H1 (cell line): ENCODE data around the gene OLIG2. TPM values are rescaled to one million over a fixed set of nuclear protein-coding genes. Genes with fewer than 3 reads are reported as not detected.

ENCODE experiments used
- CTCF ChIA-PET: fragments of 300-600 bp; sonication (Branson Sonifier 250); formaldehyde crosslinking; loops from one replicate; lab custom pipeline; 2021; ENCODE audit not compliant: partially characterized antibody; lab: Charles Lee
- POLR2A ChIA-PET: fragments of 300-600 bp; sonication (Branson Sonifier 250); formaldehyde crosslinking; loops from one replicate; lab custom pipeline; 2021; ENCODE audit warnings: inconsistent platforms; ENCODE audit not compliant: partially characterized antibody; lab: Charles Lee
- DNase-seq, 2 experiments: peaks; one replicate each; pipeline versions ENCODE4 v3.0.0 to v3.0.0-alpha.2; 2010 to 2022; ENCODE audit warnings: low spot score in 2 of 2, low read depth in 1 of 2, mixed read lengths in 1 of 2
- FAIRE-seq: peaks from 2 replicates; lab custom pipeline; 2011; peaks lifted over from hg19 to GRCh38; lab: Jason Lieb, UNC
- H2AFZ ChIP-seq: 2 replicates; pipeline ENCODE4 v1.8.1; 2012; ENCODE audit warnings: low read length, inconsistent platforms
- H2AK5ac ChIP-seq: 2 replicates; pipeline ENCODE4 v1.6.1; 2013; ENCODE audit warnings: low read depth, low read length
- H2BK120ac ChIP-seq: replicated peaks from 2 replicates; pipeline ENCODE3; 2013; ENCODE audit warnings: low read depth, low read length, inconsistent platforms
- H2BK12ac ChIP-seq: 2 replicates; pipeline ENCODE4 v1.6.1; 2013; ENCODE audit warnings: low read depth, low read length
- H2BK15ac ChIP-seq: 2 replicates; pipeline ENCODE4 v1.6.1; 2013; ENCODE audit warnings: low read length
- H2BK20ac ChIP-seq: 2 replicates; pipeline ENCODE4 v1.6.1; 2013; ENCODE audit warnings: low read length
- H2BK5ac ChIP-seq: 2 replicates; pipeline ENCODE4 v1.6.1; 2013; ENCODE audit warnings: low read depth, low read length
- H3K14ac ChIP-seq: 2 replicates; pipeline ENCODE4 v1.6.1; 2013; ENCODE audit warnings: inconsistent platforms; ENCODE audit not compliant: insufficient read length
- H3K18ac ChIP-seq: 2 replicates; pipeline ENCODE4 v1.6.1; 2013; ENCODE audit warnings: low read length; ENCODE audit errors: extremely low read depth
- H3K23ac ChIP-seq: 2 replicates; pipeline ENCODE4 v1.6.1; 2013; ENCODE audit warnings: inconsistent platforms; ENCODE audit not compliant: insufficient read length
- H3K23me2 ChIP-seq: 2 replicates; pipeline ENCODE4 v1.6.1; 2013; ENCODE audit warnings: low read depth, low read length
- H3K27ac ChIP-seq: 2 replicates; pipeline ENCODE4 v1.6.1; 2011; ENCODE audit warnings: low read depth, low read length, inconsistent platforms
- H3K27me3 ChIP-seq, 4 experiments: replicated peaks in 1 of 4; 1 replicate in 1 of 4; 2 replicates in 3 of 4; pipeline versions ENCODE4 v1.6.1 to v1.8.1; 2011 to 2013; ENCODE audit warnings: low read length in 3 of 4, mild to moderate bottlenecking in 3 of 4, inconsistent platforms in 2 of 4, mixed read lengths in 2 of 4, moderate library complexity in 1 of 4; ENCODE audit not compliant: control insufficient read depth in 3 of 4, insufficient read depth in 3 of 4; ENCODE audit errors: extremely low read depth in 1 of 4
- H3K36me3 ChIP-seq, 4 experiments: 2 replicates each; pipeline versions ENCODE4 v1.6.1 to v1.8.1; 2011 to 2013; ENCODE audit warnings: mild to moderate bottlenecking in 4 of 4, low read length in 3 of 4, moderate library complexity in 2 of 4, control low read depth in 1 of 4, inconsistent platforms in 1 of 4; ENCODE audit not compliant: insufficient read depth in 4 of 4, control insufficient read depth in 2 of 4
- H3K4ac ChIP-seq: replicated peaks from 2 replicates; pipeline ENCODE3; 2013; ENCODE audit warnings: low read length, low read depth, mixed read lengths, inconsistent platforms; ENCODE audit not compliant: insufficient read length
- H3K4me1 ChIP-seq, 4 experiments: replicated peaks in 1 of 4; 1 replicate in 1 of 4; 2 replicates in 3 of 4; pipeline versions ENCODE4 v1.6.1 to v1.8.1; 2011 to 2013; ENCODE audit warnings: low read length in 3 of 4, inconsistent platforms in 2 of 4, mixed read lengths in 1 of 4; ENCODE audit not compliant: insufficient read depth in 4 of 4, control insufficient read depth in 3 of 4
- H3K4me2 ChIP-seq, 2 experiments: 2 replicates each; pipeline versions ENCODE4 v1.6.1 to v1.8.1; 2011 to 2013; ENCODE audit warnings: low read depth in 2 of 2, low read length in 2 of 2, control low read depth in 1 of 2, inconsistent platforms in 1 of 2, mild to moderate bottlenecking in 1 of 2; ENCODE audit not compliant: insufficient read depth in 1 of 2
- H3K4me3 ChIP-seq, 4 experiments: fragments of 200-600, 300-600 bp in 1 of 4; sonication (generic), shearing (Covaris generic), sonication (Bioruptor Twin) in 1 of 4; 2 replicates each; pipeline versions ENCODE4 v1.5.1 to v1.8.1; 2011 to 2016; ENCODE audit warnings: low read length in 4 of 4, low read depth in 3 of 4, control low read depth in 2 of 4, inconsistent platforms in 2 of 4, mild to moderate bottlenecking in 2 of 4, mixed read lengths in 1 of 4, moderate library complexity in 1 of 4; ENCODE audit not compliant: insufficient read depth in 2 of 4; ENCODE audit errors: extremely low read depth in 1 of 4
- H3K56ac ChIP-seq: replicated peaks from 2 replicates; pipeline ENCODE3; 2013; ENCODE audit warnings: low read depth, mild to moderate bottlenecking, mixed read lengths, low read length, inconsistent platforms; ENCODE audit not compliant: insufficient read length
- H3K79me1 ChIP-seq: 2 replicates; pipeline ENCODE4 v1.6.1; 2013; ENCODE audit warnings: low read depth, low read length, control low read depth
- H3K79me2 ChIP-seq, 2 experiments: 2 replicates each; pipeline versions ENCODE4 v1.6.1 to v1.8.1; 2012 to 2013; ENCODE audit warnings: low read length in 2 of 2, mild to moderate bottlenecking in 2 of 2, inconsistent platforms in 1 of 2; ENCODE audit not compliant: insufficient read depth in 2 of 2, control insufficient read depth in 1 of 2
- H3K9ac ChIP-seq, 4 experiments: replicated peaks in 1 of 4; 1 replicate in 1 of 4; 2 replicates in 3 of 4; pipeline versions ENCODE4 v1.6.1 to v1.8.1; 2011 to 2013; ENCODE audit warnings: low read depth in 3 of 4, low read length in 3 of 4, control low read depth in 2 of 4, mild to moderate bottlenecking in 2 of 4, moderate library complexity in 2 of 4, inconsistent platforms in 1 of 4; ENCODE audit errors: extremely low read depth in 1 of 4
- H3K9me3 ChIP-seq, 2 experiments: 2 replicates each; pipeline versions ENCODE4 v1.6.1 to v1.8.1; 2012 to 2013; ENCODE audit warnings: mild to moderate bottlenecking in 2 of 2, moderate library complexity in 2 of 2, control low read depth in 1 of 2, inconsistent platforms in 1 of 2, low read depth in 1 of 2, low read length in 1 of 2, mixed read lengths in 1 of 2; ENCODE audit not compliant: insufficient read depth in 2 of 2
- H4K20me1 ChIP-seq, 2 experiments: replicated peaks in 1 of 2; 2 replicates each; pipeline versions ENCODE3 to v1.8.1; 2011 to 2013; ENCODE audit warnings: inconsistent platforms in 2 of 2, low read length in 2 of 2, mild to moderate bottlenecking in 1 of 2; ENCODE audit not compliant: insufficient read depth in 2 of 2, control insufficient read depth in 1 of 2
- H4K5ac ChIP-seq: 2 replicates; pipeline ENCODE4 v1.6.1; 2013; ENCODE audit warnings: low read length, low read depth, mixed read lengths, inconsistent platforms; ENCODE audit not compliant: insufficient read length
- H4K8ac ChIP-seq: 2 replicates; pipeline ENCODE4 v1.8.0; 2013; ENCODE audit warnings: mild to moderate bottlenecking, moderate library complexity, low read length, inconsistent platforms; ENCODE audit not compliant: insufficient read depth; ENCODE audit errors: extremely low read depth
- H4K91ac ChIP-seq: replicated peaks from 2 replicates; pipeline ENCODE3; 2013; ENCODE audit warnings: low read length, mixed read lengths, inconsistent platforms; ENCODE audit not compliant: insufficient read length
- ASH2L ChIP-seq: fragments of 200-600, 300-600 bp; sonication (generic); IDR thresholded peaks from one replicate; pipeline ENCODE4 v1.7.1; 2017; ENCODE audit warnings: low read length
- CTBP2 ChIP-seq: IDR thresholded peaks from 2 replicates; pipeline ENCODE4 v1.7.0; 2011; ENCODE audit warnings: borderline replicate concordance, mild to moderate bottlenecking, moderate library complexity, mixed read lengths, low read length; ENCODE audit not compliant: insufficient read depth, insufficient read length
- CTCF ChIP-seq, 3 experiments: IDR thresholded peaks; 1 replicate in 2 of 3; 2 replicates in 1 of 3; pipeline versions ENCODE4 v1.5.1 to v1.6.1; 2011; ENCODE audit warnings: low read length in 3 of 3, mild to moderate bottlenecking in 3 of 3, inconsistent platforms in 2 of 3, low read depth in 1 of 3, moderate library complexity in 1 of 3; ENCODE audit not compliant: insufficient read depth in 1 of 3; ENCODE audit errors: control extremely low read depth in 1 of 3
- POLR2AphosphoS5 ChIP-seq: IDR thresholded peaks from 2 replicates; pipeline ENCODE4 v1.6.1; 2011; ENCODE audit warnings: low read depth, low read length
- POU5F1 ChIP-seq: IDR thresholded peaks from 2 replicates; pipeline ENCODE4 v1.6.1; 2011; ENCODE audit warnings: low read depth, mild to moderate bottlenecking, low read length, moderate library complexity
- SAP30 ChIP-seq: fragments of 300-600 bp; sonication (generic); IDR thresholded peaks from 2 replicates; pipeline ENCODE4 v1.7.1; 2012; ENCODE audit warnings: low read length, moderate library complexity, mild to moderate bottlenecking, inconsistent platforms; ENCODE audit not compliant: insufficient read depth, insufficient replicate concordance
- SP4 ChIP-seq: IDR thresholded peaks from 2 replicates; pipeline ENCODE4 v1.6.1; 2012; ENCODE audit warnings: low read length, inconsistent platforms
- YY1 ChIP-seq: IDR thresholded peaks from 2 replicates; pipeline ENCODE4 v1.6.1; 2011; ENCODE audit warnings: low read depth, mild to moderate bottlenecking, low read length
- WGBS, 2 experiments: shearing (Covaris generic) in 1 of 2; methylation state at CpG; one replicate each; pipeline versions ENCODE4 v1.1.6 to v1.1.7; 2013 to 2015; ENCODE audit warnings: low lambda C conversion rate in 2 of 2, mixed read lengths in 2 of 2, inconsistent platforms in 1 of 2, low coverage in 1 of 2, missing lambda C conversion rate in 1 of 2; ENCODE audit not compliant: insufficient replicate concordance in 2 of 2, insufficient coverage in 1 of 2, insufficient read length in 1 of 2; ENCODE audit errors: extremely low coverage in 1 of 2, missing lambda C conversion rate in 1 of 2; 5-methylcytosine and 5-hydroxymethylcytosine counted together
- polyA plus RNA-seq, 7 experiments: library from polyadenylated mRNA; depleted of rRNA in 3 of 7; stranded (reverse) in 5 of 7; unstranded in 2 of 7; fragments of >200 nt in 5 of 7; fragments of 200-250 nt in 2 of 7; gene quantifications; 1 replicate in 5 of 7; 2 replicates in 1 of 7; 4 replicates in 1 of 7; pipeline versions ENCODE4 v1.2.1 to v1.2.3, GENCODE V29; 2011 to 2013; ENCODE audit warnings: missing spikeins in 2 of 7, mixed read lengths in 2 of 7
- total RNA-seq: library from RNA; stranded (reverse); fragmentation: NEBNext Ultra II Directional; extraction: Animal tissue kit (Norgen Biotek cat#: 25700); gene quantifications from 2 replicates; pipeline ENCODE4 v1.2.1, GENCODE V29; 2021

Gene OLIG2
- total and polyA plus RNA-seq, 2 of the 8 experiments (the other 6 are each of a cell fraction or from before 2014, with no cell fraction given) = 0.79 TPM; not detected in 1

- no peak overlapping the region for H3K4me2 ChIP-seq
- H2BK20ac ChIP-seq = no peak overlapping the region
- no peak overlapping the region for H4K91ac ChIP-seq
- no peak overlapping the region for H3K27ac ChIP-seq
- H3K27me3 ChIP-seq = peaks cover 0 to 4% (median 1%) of the 10 kb centered on the region in 4 experiments; a peak in 3 of 7 replicates
- no peaks in the 10 kb centered on the region for H3K9me3 ChIP-seq
- H4K8ac ChIP-seq = no peak overlapping the region
- no peak overlapping the region for H2BK5ac ChIP-seq
- no peak overlapping the region for H3K4ac ChIP-seq
- H3K79me1 ChIP-seq = no peaks in the 10 kb centered on the region
- H2AFZ ChIP-seq = peak overlapping the region; percentile 77; the same call in 1 of the 2 replicates
- H4K20me1 ChIP-seq = no peaks in the 10 kb centered on the region
- H3K36me3 ChIP-seq = no peaks in the 10 kb centered on the region
- TF ChIP-seq YY1 = no peak
- no peak for TF ChIP-seq SAP30
- TF ChIP-seq POU5F1 = no peak
- no peak for TF ChIP-seq CTBP2
- no peak for TF ChIP-seq POLR2AphosphoS5
- no peak for TF ChIP-seq SP4
- no peak for TF ChIP-seq ASH2L
- no peak for TF ChIP-seq CTCF (IDR thresholded peaks at IDR 0.05; ENCODE audit: control extremely low read depth in 1 of 3, insufficient read depth in 1 of 3, low read depth in 1 of 3, low read length in 3 of 3)
- H3K14ac ChIP-seq = no peak overlapping the region
- no peaks in the 10 kb centered on the region for H3K79me2 ChIP-seq
- peaks cover 0 to 5% (median 1%) of the 10 kb centered on the region in 4 experiments; a peak in 2 of 7 replicates for H3K4me1 ChIP-seq
- no peak overlapping the region for H2AK5ac ChIP-seq
- DNase-seq (no peak), FAIRE-seq (no peak)
- POLR2A ChIA-PET = no interaction called here
- H3K23ac ChIP-seq = no peak overlapping the region
- H2BK15ac ChIP-seq = no peak overlapping the region
- no peak overlapping the region for H2BK12ac ChIP-seq
- H3K56ac ChIP-seq = no peak overlapping the region
- H2BK120ac ChIP-seq = no peak overlapping the region
- 68% methylated on average over 8 of the region's 8 CpGs; no CpG with 5 or more reads in 1 of the 2 experiments for WGBS, 2 experiments
- no peaks in the 10 kb centered on the region for H3K23me2 ChIP-seq
- no peak overlapping the region for H3K4me3 ChIP-seq
- no peak overlapping the region for H3K18ac ChIP-seq
- no peak overlapping the region for H3K9ac ChIP-seq
- CTCF ChIA-PET = interaction anchor here (1.7 kb wide), 1 partner anchor 8 kb away, joined by 4 read pairs; no protein-coding TSS in a partner anchor
- H4K5ac ChIP-seq = no peak overlapping the region
Observed at GRCh38 chr21:33046455-33046854, 20.7 kb downstream of the OLIG2 start.
